Smooth muscle cell (in vitro differentiated cells): ENCODE data around the gene STK17A. TPM values are rescaled to one million over a fixed set of nuclear protein-coding genes. Genes with fewer than 3 reads are reported as not detected.

Experiments
- DNase-seq: peaks from one replicate; lab custom pipeline; 2025; ENCODE audit not compliant: unreplicated experiment; lab: John Stamatoyannopoulos, UW
- H2AFZ ChIP-seq: fragments of 200-600 bp; sonication (generic); 2 replicates; pipeline ENCODE4 v1.6.0; 2016; ENCODE audit warnings: antibody characterized with exemption, low read depth, mild to moderate bottlenecking
- H3F3A ChIP-seq: fragments of 200-600 bp; sonication (generic); 2 replicates; pipeline ENCODE4 v1.6.0; 2017; ENCODE audit warnings: antibody characterized with exemption, low read depth
- H3K27ac ChIP-seq: fragments of 200-600 bp; sonication (generic); 2 replicates; pipeline ENCODE4 v1.5.1; 2016; ENCODE audit warnings: low read depth, mild to moderate bottlenecking
- H3K27me3 ChIP-seq: fragments of 200-600 bp; sonication (generic); 2 replicates; pipeline ENCODE4 v1.6.1; 2016; ENCODE audit warnings: low read depth, mild to moderate bottlenecking
- H3K36me3 ChIP-seq: fragments of 200-600 bp; sonication (generic); 2 replicates; pipeline ENCODE4 v1.5.1; 2016; ENCODE audit warnings: low read depth
- H3K4me1 ChIP-seq: fragments of 200-600 bp; sonication (generic); 2 replicates; pipeline ENCODE4 v1.5.1; 2016; ENCODE audit warnings: low read depth
- H3K4me2 ChIP-seq: fragments of 200-600 bp; sonication (generic); 2 replicates; pipeline ENCODE4 v1.6.0; 2016; ENCODE audit warnings: mild to moderate bottlenecking
- H3K4me3 ChIP-seq: fragments of 200-600 bp; sonication (generic); 2 replicates; pipeline ENCODE4 v1.5.1; 2016; ENCODE audit warnings: mild to moderate bottlenecking
- H3K79me2 ChIP-seq: fragments of 200-600 bp; sonication (generic); 2 replicates; pipeline ENCODE4 v1.6.0; 2016; ENCODE audit warnings: low read depth, mild to moderate bottlenecking
- H3K9ac ChIP-seq: fragments of 200-600 bp; sonication (generic); 2 replicates; pipeline ENCODE4 v1.6.0; 2016; ENCODE audit warnings: low read depth
- H3K9me3 ChIP-seq: fragments of 200-600 bp; sonication (generic); replicated peaks from 2 replicates; pipeline ENCODE4 v1.5.1; 2016; ENCODE audit warnings: low read depth
- H4K20me1 ChIP-seq: fragments of 200-600 bp; sonication (generic); 2 replicates; pipeline ENCODE4 v1.6.0; 2016; ENCODE audit warnings: low read depth
- CTCF ChIP-seq: fragments of 200-600 bp; sonication (generic); IDR thresholded peaks from 2 replicates; pipeline ENCODE4 v1.5.1; 2017; ENCODE audit warnings: borderline replicate concordance, mild to moderate bottlenecking, antibody characterized with exemption; ENCODE audit not compliant: insufficient read depth, poor library complexity, severe bottlenecking
- WGBS: methylation state at CpG from one replicate; pipeline ENCODE4 v1.1.7; 2016; ENCODE audit warnings: low lambda C conversion rate; 5-methylcytosine and 5-hydroxymethylcytosine counted together
- polyA plus RNA-seq: library from polyadenylated mRNA; unstranded; fragments of >200 nt; fragmentation: Nextera tagmentation; extraction: Ambion mirVana; gene quantifications from 2 replicates; pipeline ENCODE4 v1.2.1, GENCODE V29; 2016
- total RNA-seq: library from RNA; depleted of rRNA; stranded (reverse); fragments of >200 nt; gene quantifications from 2 replicates; pipeline ENCODE4 v1.2.3, GENCODE V29; 2014

STK17A gene
- total and polyA plus RNA-seq, 2 experiments from 2014 or later: 21.0 to 28.2 TPM

- TF ChIP-seq CTCF: no peak
- Histone ChIP-seq H3F3A (no peaks in the 10 kb centered on the region), H3K79me2 (no peaks in the 10 kb centered on the region), H3K36me3 (no peaks in the 10 kb centered on the region), H3K9me3 (no peaks in the 10 kb centered on the region), H3K27me3 (peaks cover 4% of the 10 kb centered on the region), H4K20me1 (no peaks in the 10 kb centered on the region), H3K9ac (no peak overlapping the region), H2AFZ (no peak overlapping the region), H3K4me2 (peak overlapping the region; percentile 34), H3K4me3 (no peak overlapping the region), H3K27ac (no peak overlapping the region), H3K4me1 (peaks cover 11% of the 10 kb centered on the region)
- no peak for DNase-seq
- 79% methylated on average over 6 of the region's 6 CpGs for WGBS
These were observed 46.9 kb upstream of the STK17A start for GRCh38 chr7:43535810-43536585.

- no peaks in the 10 kb centered on the region for H3F3A ChIP-seq
- H3K36me3 ChIP-seq: no peaks in the 10 kb centered on the region
- DNase-seq: no peak
- no peaks in the 10 kb centered on the region for H4K20me1 ChIP-seq
- no peaks in the 10 kb centered on the region for H3K79me2 ChIP-seq
- no peak overlapping the region for H2AFZ ChIP-seq
- no peak overlapping the region for H3K4me2 ChIP-seq
- no peaks in the 10 kb centered on the region for H3K27me3 ChIP-seq
- H3K4me1 ChIP-seq: peaks cover 11% of the 10 kb centered on the region
- no peak overlapping the region for H3K4me3 ChIP-seq
- H3K27ac ChIP-seq: no peak overlapping the region
- no peak for TF ChIP-seq CTCF
- WGBS: 89% methylated on average over 15 of the region's 15 CpGs
- no peak overlapping the region for H3K9ac ChIP-seq
- no peaks in the 10 kb centered on the region for H3K9me3 ChIP-seq
These were observed 46.1 kb upstream of the STK17A start for GRCh38 chr7:43536773-43537172.

- no peak overlapping the region for H3K9ac ChIP-seq
- H3K4me3 ChIP-seq: no peak overlapping the region
- no peak for TF ChIP-seq CTCF
- H4K20me1 ChIP-seq: no peaks in the 10 kb centered on the region
- H3K4me2 ChIP-seq: peak overlapping the region; percentile 18
- no peak overlapping the region for H2AFZ ChIP-seq
- DNase-seq: no peak
- no peaks in the 10 kb centered on the region for H3K27me3 ChIP-seq
- H3K36me3 ChIP-seq: no peaks in the 10 kb centered on the region
- H3K27ac ChIP-seq: no peak overlapping the region
- H3F3A ChIP-seq: no peaks in the 10 kb centered on the region
- no peaks in the 10 kb centered on the region for H3K79me2 ChIP-seq
- peaks cover 11% of the 10 kb centered on the region for H3K4me1 ChIP-seq
- no peaks in the 10 kb centered on the region for H3K9me3 ChIP-seq
- WGBS: 90% methylated on average over 9 of the region's 9 CpGs
These were observed 45.0 kb upstream of the STK17A start for GRCh38 chr7:43537765-43538403.
